ENCODE measurements around the gene RNF38.
"Not testable (repeated sequence)": the region's sequence is repeated elsewhere in the genome, so short reads cannot be mapped to it uniquely, and the experiment has no call there.

Gene RNF38

GRCh38 chr9:36301227-36301626 lies 98.8 kb downstream of the RNF38 start:
- DNase-seq (ENCODE audit: low spot score), result no peak
- TF ChIP-seq CTCF (IDR thresholded peaks at IDR 0.05; ENCODE audit: extremely low read depth, missing control alignments), result no peak

GRCh38 chr9:36298566-36298965 lies 101.5 kb downstream of the RNF38 start:
- TF ChIP-seq CTCF (IDR thresholded peaks at IDR 0.05; ENCODE audit: extremely low read depth, missing control alignments), result no peak
- DNase-seq (ENCODE audit: low spot score), result no peak

GRCh38 chr9:36297798-36298197 lies 102.3 kb downstream of the RNF38 start:
- TF ChIP-seq CTCF (IDR thresholded peaks at IDR 0.05; ENCODE audit: extremely low read depth, missing control alignments), result no peak
- no peak for DNase-seq (ENCODE audit: low spot score)

- not testable (repeated sequence) for DNase-seq (ENCODE audit: low spot score)
These were observed 105.1 kb downstream of the RNF38 start for GRCh38 chr9:36294996-36295395.

GRCh38 chr9:36293918-36294317 lies 106.2 kb downstream of the RNF38 start:
- DNase-seq (ENCODE audit: low spot score), result no peak
- no peak for TF ChIP-seq CTCF (IDR thresholded peaks at IDR 0.05; ENCODE audit: extremely low read depth, missing control alignments)

GRCh38 chr9:36293171-36293570 lies 106.9 kb downstream of the RNF38 start:
- DNase-seq (ENCODE audit: low spot score), result no peak
- TF ChIP-seq CTCF (IDR thresholded peaks at IDR 0.05; ENCODE audit: extremely low read depth, missing control alignments), result no peak

GRCh38 chr9:36292641-36293040 lies 107.4 kb downstream of the RNF38 start:
- TF ChIP-seq CTCF (IDR thresholded peaks at IDR 0.05; ENCODE audit: extremely low read depth, missing control alignments), result no peak
- DNase-seq (ENCODE audit: low spot score), result no peak

GRCh38 chr9:36290996-36291395 lies 109.1 kb downstream of the RNF38 start:
- DNase-seq (ENCODE audit: low spot score), result no peak

More at GRCh38 chr9:36290996-36291395, 109.1 kb downstream of the RNF38 start:
- TF ChIP-seq CTCF (IDR thresholded peaks at IDR 0.05; ENCODE audit: extremely low read depth, missing control alignments), result no peak
